Activated CD4-positive, alpha-beta T cell treated with anti-CD3 and anti-CD28 coated beads, Interleukin-2, amount 50 U/mL, for 48 hours (primary cell): ENCODE measurements around the gene TRPM2.
A peak's percentile ranks its signal among the peaks of the same experiment; 100 is the strongest.

Experiments used
- DNase-seq, 2 experiments: peaks; one replicate each; pipeline ENCODE4 v3.0.0-alpha.2; 2020

The TRPM2 gene

GRCh38 chr21:44466996-44467858 is 113.8 kb downstream of the TRPM2 start:
- DNase-seq: no peak

- no peak for DNase-seq
These were observed 114.4 kb downstream of the TRPM2 start for GRCh38 chr21:44467859-44468195.

GRCh38 chr21:44471341-44471740 is 117.9 kb downstream of the TRPM2 start:
- no peak for DNase-seq

GRCh38 chr21:44471996-44472395 is 118.6 kb downstream of the TRPM2 start:
- no peak for DNase-seq

GRCh38 chr21:44473915-44474555 is 120.6 kb downstream of the TRPM2 start:
- no peak for DNase-seq

GRCh38 chr21:44475266-44475845 is 121.9 kb downstream of the TRPM2 start:
- DNase-seq: no peak

- no peak for DNase-seq
These were observed 123.7 kb downstream of the TRPM2 start for GRCh38 chr21:44477131-44477530.

GRCh38 chr21:44477712-44478111 is 124.3 kb downstream of the TRPM2 start:
- no peak for DNase-seq

- DNase-seq: no peak
These were observed 124.8 kb downstream of the TRPM2 start for GRCh38 chr21:44478124-44478800.

- DNase-seq: no peak
These were observed 125.4 kb downstream of the TRPM2 start for GRCh38 chr21:44478801-44479167.

GRCh38 chr21:44479556-44480199 is 126.3 kb downstream of the TRPM2 start:
- DNase-seq: peak; percentile 56 to 65

GRCh38 chr21:44480200-44481053 is 127.0 kb downstream of the TRPM2 start:
- DNase-seq: no peak

- DNase-seq: no peak
These were observed 129.3 kb downstream of the TRPM2 start for GRCh38 chr21:44482581-44483287.

GRCh38 chr21:44483288-44484237 is 130.1 kb downstream of the TRPM2 start:
- no peak for DNase-seq

- DNase-seq: no peak
These were observed 131.3 kb downstream of the TRPM2 start for GRCh38 chr21:44484498-44485253.

- peak; percentile 20 to 26 for DNase-seq
These were observed 131.9 kb downstream of the TRPM2 start for GRCh38 chr21:44485254-44485793.

- DNase-seq: no peak
These were observed 132.4 kb downstream of the TRPM2 start for GRCh38 chr21:44485796-44486195.

GRCh38 chr21:44486302-44486701 is 132.9 kb downstream of the TRPM2 start:
- no peak for DNase-seq

- peak; percentile 68 to 73 for DNase-seq
These were observed 134.4 kb downstream of the TRPM2 start for GRCh38 chr21:44487831-44488230.
